Measurements from ENCODE around the gene FGGY.

Gene FGGY

GRCh38 chr1:59360729-59361128 is 63.8 kb downstream of the FGGY start:
- no peaks in the 10 kb centered on the region for H3K36me3 ChIP-seq (ENCODE audit: low read depth)
- no peak for TF ChIP-seq CTCF (IDR thresholded peaks at IDR 0.05; ENCODE audit: poor library complexity, severe bottlenecking)
- no peak overlapping the region for H3K4me3 ChIP-seq (ENCODE audit: severe bottlenecking)
- H3K27ac ChIP-seq (ENCODE audit: poor library complexity, severe bottlenecking) = no peak overlapping the region
- DNase-seq (ENCODE audit: low spot score) (no peak), ATAC-seq (ENCODE audit: low read depth) (no peak)
- H3K4me1 ChIP-seq (ENCODE audit: insufficient read depth, poor library complexity, severe bottlenecking) = peaks cover 11% of the 10 kb centered on the region
- no peaks in the 10 kb centered on the region for H3K27me3 ChIP-seq (ENCODE audit: insufficient read depth, poor library complexity, severe bottlenecking)
- no peaks in the 10 kb centered on the region for H3K9me3 ChIP-seq (ENCODE audit: severe bottlenecking)

- H3K9me3 ChIP-seq (ENCODE audit: severe bottlenecking) = no peaks in the 10 kb centered on the region
- no peak overlapping the region for H3K27ac ChIP-seq (ENCODE audit: poor library complexity, severe bottlenecking)
- H3K4me1 ChIP-seq (ENCODE audit: insufficient read depth, poor library complexity, severe bottlenecking) = peaks cover 21% of the 10 kb centered on the region
- no peak for DNase-seq (ENCODE audit: low spot score)
- ATAC-seq (ENCODE audit: low read depth) = no peak
- no peak for TF ChIP-seq CTCF (IDR thresholded peaks at IDR 0.05; ENCODE audit: poor library complexity, severe bottlenecking)
- H3K4me3 ChIP-seq (ENCODE audit: severe bottlenecking) = no peak overlapping the region
- H3K36me3 ChIP-seq (ENCODE audit: low read depth) = no peaks in the 10 kb centered on the region
- no peaks in the 10 kb centered on the region for H3K27me3 ChIP-seq (ENCODE audit: insufficient read depth, poor library complexity, severe bottlenecking)
These were observed 64.9 kb downstream of the FGGY start for GRCh38 chr1:59361766-59362165.

GRCh38 chr1:59364037-59364436 is 67.1 kb downstream of the FGGY start:
- Histone ChIP-seq H3K4me3 (ENCODE audit: severe bottlenecking) (no peak overlapping the region), H3K27me3 (ENCODE audit: insufficient read depth, poor library complexity, severe bottlenecking) (no peaks in the 10 kb centered on the region), H3K4me1 (ENCODE audit: insufficient read depth, poor library complexity, severe bottlenecking) (peaks cover 42% of the 10 kb centered on the region), H3K36me3 (ENCODE audit: low read depth) (no peaks in the 10 kb centered on the region), H3K9me3 (ENCODE audit: severe bottlenecking) (no peaks in the 10 kb centered on the region), H3K27ac (ENCODE audit: poor library complexity, severe bottlenecking) (no peak overlapping the region)
- no peak for TF ChIP-seq CTCF (IDR thresholded peaks at IDR 0.05; ENCODE audit: poor library complexity, severe bottlenecking)
- no peak for ATAC-seq (ENCODE audit: low read depth)
- DNase-seq (ENCODE audit: low spot score) = no peak

GRCh38 chr1:59366346-59366745 is 69.5 kb downstream of the FGGY start:
- H3K36me3 ChIP-seq (ENCODE audit: low read depth) = no peaks in the 10 kb centered on the region
- no peak for TF ChIP-seq CTCF (IDR thresholded peaks at IDR 0.05; ENCODE audit: poor library complexity, severe bottlenecking)
- no peaks in the 10 kb centered on the region for H3K9me3 ChIP-seq (ENCODE audit: severe bottlenecking)
- H3K27ac ChIP-seq (ENCODE audit: poor library complexity, severe bottlenecking) = peak overlapping the region; percentile 73
- ATAC-seq (ENCODE audit: low read depth) (peak; percentile 62), DNase-seq (ENCODE audit: low spot score) (no peak)
- no peaks in the 10 kb centered on the region for H3K27me3 ChIP-seq (ENCODE audit: insufficient read depth, poor library complexity, severe bottlenecking)
- H3K4me3 ChIP-seq (ENCODE audit: severe bottlenecking) = no peak overlapping the region
- H3K4me1 ChIP-seq (ENCODE audit: insufficient read depth, poor library complexity, severe bottlenecking) = peaks cover 31% of the 10 kb centered on the region

GRCh38 chr1:59367301-59368007 is 70.6 kb downstream of the FGGY start:
- Histone ChIP-seq H3K36me3 (ENCODE audit: low read depth) (no peaks in the 10 kb centered on the region), H3K27ac (ENCODE audit: poor library complexity, severe bottlenecking) (peak overlapping the region; percentile 73), H3K27me3 (ENCODE audit: insufficient read depth, poor library complexity, severe bottlenecking) (no peaks in the 10 kb centered on the region), H3K9me3 (ENCODE audit: severe bottlenecking) (no peaks in the 10 kb centered on the region), H3K4me3 (ENCODE audit: severe bottlenecking) (no peak overlapping the region), H3K4me1 (ENCODE audit: insufficient read depth, poor library complexity, severe bottlenecking) (peaks cover 31% of the 10 kb centered on the region)
- TF ChIP-seq CTCF (IDR thresholded peaks at IDR 0.05; ENCODE audit: poor library complexity, severe bottlenecking) = no peak
- DNase-seq (ENCODE audit: low spot score) (peak; percentile 63), ATAC-seq (ENCODE audit: low read depth) (peak; percentile 93)
